Kidney (tissue), 14 donors: ENCODE data around the gene ARL4C. TPM values are rescaled to one million over a fixed set of nuclear protein-coding genes. Genes with fewer than 3 reads are reported as not detected.

ENCODE experiments used
- DNase-seq, 5 donors: peaks; one replicate each; pipeline ENCODE4 v3.0.0-alpha.2; 2013 to 2020
- FAIRE-seq: peaks from 2 replicates; lab custom pipeline; 2012; peaks lifted over from hg19 to GRCh38; lab: Jason Lieb, UNC
- H3K27ac ChIP-seq, 2 donors: one replicate each; pipeline ENCODE4 v1.7.0; 2013; ENCODE audit warnings: low read depth in 2 of 2, low read length in 2 of 2, inconsistent platforms in 1 of 2
- H3K27me3 ChIP-seq: one replicate; pipeline ENCODE4 v1.7.1; 2013; ENCODE audit warnings: low read length, inconsistent platforms; ENCODE audit not compliant: control insufficient read depth, insufficient read depth
- H3K36me3 ChIP-seq, 3 donors: one replicate each; pipeline versions ENCODE4 v1.7.0 to v1.7.1; 2013; ENCODE audit warnings: low read length in 3 of 3, control low read depth in 1 of 3, inconsistent platforms in 1 of 3; ENCODE audit not compliant: insufficient read depth in 3 of 3, control insufficient read depth in 2 of 3
- H3K4me1 ChIP-seq, 3 donors: one replicate each; pipeline versions ENCODE4 v1.7.0 to v1.7.1; 2013; ENCODE audit warnings: low read length in 3 of 3, inconsistent platforms in 1 of 3, low read depth in 1 of 3; ENCODE audit not compliant: control insufficient read depth in 2 of 3, insufficient read depth in 2 of 3
- H3K4me3 ChIP-seq, 3 donors: one replicate each; pipeline versions ENCODE4 v1.7.0 to v1.8.1; 2013; ENCODE audit warnings: low read length in 3 of 3, control low read depth in 1 of 3, inconsistent platforms in 1 of 3
- H3K9ac ChIP-seq, 3 donors: one replicate each; pipeline versions ENCODE4 v1.7.0 to v1.7.1; 2013; ENCODE audit warnings: low read length in 3 of 3, control low read depth in 1 of 3, inconsistent platforms in 1 of 3
- H3K9me3 ChIP-seq, 3 donors: one replicate each; pipeline versions ENCODE4 v1.7.0 to v1.7.1; 2013; ENCODE audit warnings: low read length in 3 of 3, control low read depth in 1 of 3, inconsistent platforms in 1 of 3; ENCODE audit not compliant: control insufficient read depth in 2 of 3, insufficient read depth in 1 of 3
- intact Hi-C: fragments of 100-400 bp; cut with DNase I; formaldehyde crosslinking; loops from one replicate; pipeline ENCODE4 v1.11.1; 2022
- polyA plus RNA-seq: library from polyadenylated mRNA; stranded (reverse); fragments of 350-450 nt; fragmentation: Illumina TruSeq; extraction: RNeasy Lipid Tissue Mini Kit (QIAGEN cat#74804); gene quantifications from one replicate; pipeline ENCODE4 v1.2.3, GENCODE V29; 2014; ENCODE audit warnings: low read depth, low replicate concordance; ENCODE audit not compliant: insufficient read depth
- total RNA-seq: library from RNA; stranded (reverse); fragmentation: NEBNext Ultra II Directional; extraction: Animal tissue kit (Norgen Biotek cat#: 25700); gene quantifications from one replicate; pipeline ENCODE4 v1.2.1, GENCODE V29; 2021
- TF ChIP-seq, protein P1 (sequence below): IDR thresholded peaks from 3 replicates; pipeline ENCODE4 v1.5.1; 2012; ENCODE audit warnings: mild to moderate bottlenecking, moderate library complexity, borderline replicate concordance; ENCODE audit not compliant: insufficient read depth; ENCODE audit errors: extremely low read depth
- donor health status: control.
- donor health status: control.
- donor health status: control.
- donor health status: control.
- donor health status: control.
- donor health status: DM: yes; HTN: yes; CAD: no.
- donor health status: Normal renal cell carcinoma (clear cell type).

The ARL4C gene
- total and polyA plus RNA-seq, 2 donors from 2014 or later = 2.7 to 62.0 TPM

DNA sequence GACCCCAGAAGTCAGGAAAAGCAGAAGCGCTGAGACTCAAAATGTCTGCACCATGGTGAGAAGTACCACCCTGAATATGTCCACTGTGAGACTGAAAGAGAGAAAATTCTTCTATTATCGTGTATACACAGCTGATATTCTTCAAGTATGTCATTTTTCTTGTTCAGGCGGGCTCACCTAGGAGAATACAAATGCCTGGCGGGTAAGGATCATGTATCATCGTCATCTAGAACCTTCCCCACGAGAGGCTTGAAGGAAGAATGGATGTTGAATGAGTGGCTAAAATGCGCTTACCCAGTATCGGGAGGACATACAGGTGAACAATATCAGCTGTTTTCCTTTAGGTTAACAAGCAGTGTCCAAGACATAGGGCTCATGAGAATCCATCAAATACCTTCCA is 21.1 kb upstream of the ARL4C start:
- no peak overlapping the region for H3K9ac ChIP-seq
- TF ChIP-seq, protein P1, sequence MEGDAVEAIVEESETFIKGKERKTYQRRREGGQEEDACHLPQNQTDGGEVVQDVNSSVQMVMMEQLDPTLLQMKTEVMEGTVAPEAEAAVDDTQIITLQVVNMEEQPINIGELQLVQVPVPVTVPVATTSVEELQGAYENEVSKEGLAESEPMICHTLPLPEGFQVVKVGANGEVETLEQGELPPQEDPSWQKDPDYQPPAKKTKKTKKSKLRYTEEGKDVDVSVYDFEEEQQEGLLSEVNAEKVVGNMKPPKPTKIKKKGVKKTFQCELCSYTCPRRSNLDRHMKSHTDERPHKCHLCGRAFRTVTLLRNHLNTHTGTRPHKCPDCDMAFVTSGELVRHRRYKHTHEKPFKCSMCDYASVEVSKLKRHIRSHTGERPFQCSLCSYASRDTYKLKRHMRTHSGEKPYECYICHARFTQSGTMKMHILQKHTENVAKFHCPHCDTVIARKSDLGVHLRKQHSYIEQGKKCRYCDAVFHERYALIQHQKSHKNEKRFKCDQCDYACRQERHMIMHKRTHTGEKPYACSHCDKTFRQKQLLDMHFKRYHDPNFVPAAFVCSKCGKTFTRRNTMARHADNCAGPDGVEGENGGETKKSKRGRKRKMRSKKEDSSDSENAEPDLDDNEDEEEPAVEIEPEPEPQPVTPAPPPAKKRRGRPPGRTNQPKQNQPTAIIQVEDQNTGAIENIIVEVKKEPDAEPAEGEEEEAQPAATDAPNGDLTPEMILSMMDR = no peak
- no peaks in the 10 kb centered on the region for H3K4me1 ChIP-seq
- no peak overlapping the region for H3K4me3 ChIP-seq
- no peaks in the 10 kb centered on the region for H3K27me3 ChIP-seq
- no peak for FAIRE-seq
- DNase-seq = no peak
- H3K36me3 ChIP-seq = no peaks in the 10 kb centered on the region
- no peak overlapping the region for H3K27ac ChIP-seq
- peaks cover 0 to 2% (median 0%) of the 10 kb centered on the region in 3 donors for H3K9me3 ChIP-seq
- intact Hi-C loops = no loop called here

DNA sequence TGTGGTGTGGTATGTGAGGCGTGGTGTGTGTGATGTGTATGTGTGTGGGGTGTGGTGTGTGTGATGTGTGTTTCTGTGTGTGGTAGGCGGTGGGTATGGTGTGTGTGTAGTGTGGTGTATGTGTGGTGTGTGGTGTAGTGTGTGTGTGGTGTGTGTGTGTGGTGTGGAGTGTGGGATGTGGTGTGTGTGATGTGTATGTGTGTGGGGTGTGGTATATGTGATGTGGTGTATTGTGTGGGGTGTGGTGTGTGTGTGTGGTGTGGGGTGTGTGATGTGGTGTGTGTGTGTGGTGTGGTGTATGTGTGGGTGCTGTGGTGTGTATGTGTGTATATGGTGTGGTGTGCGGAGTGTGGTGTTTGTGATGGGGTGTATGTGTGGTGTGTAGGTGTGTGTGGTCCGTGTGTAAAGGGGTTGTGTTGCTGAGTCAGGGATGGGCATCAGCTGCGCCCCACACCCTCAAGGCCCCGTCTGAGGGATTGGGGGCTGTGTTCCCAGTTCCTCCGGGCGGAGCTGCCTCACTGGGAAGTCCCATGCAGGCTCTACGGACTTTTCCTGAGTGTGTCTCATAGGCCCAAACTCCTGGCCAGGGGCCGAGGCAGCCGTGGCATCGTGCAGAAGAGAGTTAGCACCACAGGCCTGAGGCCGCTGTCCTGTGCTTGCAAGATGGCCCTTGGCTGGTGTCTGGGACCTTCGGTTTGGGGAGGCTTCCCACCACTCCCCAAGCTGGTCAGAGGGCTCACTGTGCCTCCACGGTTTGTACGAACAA is 18.2 kb upstream of the ARL4C start:
- Histone ChIP-seq H3K9me3 (peaks cover 0 to 2% (median 0%) of the 10 kb centered on the region in 3 donors), H3K27ac (no peak overlapping the region), H3K36me3 (no peaks in the 10 kb centered on the region), H3K4me1 (no peaks in the 10 kb centered on the region), H3K4me3 (no peak overlapping the region), H3K27me3 (no peaks in the 10 kb centered on the region), H3K9ac (no peak overlapping the region)
- intact Hi-C loops = no loop called here
- DNase-seq = no peak
- no peak for FAIRE-seq
- TF ChIP-seq, protein P1 = no peak

DNA sequence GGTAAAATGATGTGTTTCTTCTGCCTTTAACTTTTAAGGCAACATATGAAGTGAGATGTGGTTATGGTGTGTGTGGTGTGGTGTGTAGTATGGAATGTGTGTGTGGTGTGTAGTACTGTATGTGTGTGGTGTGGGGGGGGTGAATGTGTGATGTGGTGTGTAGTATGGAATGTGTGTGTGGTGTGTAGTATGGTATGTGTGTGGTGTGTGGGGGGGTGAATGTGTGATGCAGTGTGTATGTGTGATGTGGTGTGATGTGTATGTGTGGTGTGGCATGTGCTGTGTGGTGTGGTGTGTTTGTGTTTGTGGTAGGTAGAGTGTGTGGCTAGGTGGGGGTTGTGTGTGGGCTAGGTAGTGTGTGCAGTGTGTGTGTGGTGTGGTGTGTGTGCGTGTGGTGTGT is 17.2 kb upstream of the ARL4C start:
- no peak overlapping the region for H3K9ac ChIP-seq
- FAIRE-seq = no peak

More for the DNA sequence above, 17.2 kb upstream of the ARL4C start:
- H3K4me3 ChIP-seq = no peak overlapping the region
- no peaks in the 10 kb centered on the region for H3K36me3 ChIP-seq
- intact Hi-C loops = no loop called here
- peaks cover 0 to 2% (median 0%) of the 10 kb centered on the region in 3 donors for H3K9me3 ChIP-seq
- H3K27me3 ChIP-seq = no peaks in the 10 kb centered on the region
- DNase-seq = no peak
- TF ChIP-seq, protein P1 = no peak
- H3K4me1 ChIP-seq = no peaks in the 10 kb centered on the region
- H3K27ac ChIP-seq = no peak overlapping the region
